Erythroblast (primary cell): ENCODE results near the gene RELN.

Source experiments
- GATA1 ChIP-seq: IDR thresholded peaks from 2 replicates; pipeline ENCODE4 v1.6.1; 2011; ENCODE audit warnings: low read depth, mild to moderate bottlenecking, control low read depth, low read length, moderate library complexity
- POLR2A ChIP-seq: IDR thresholded peaks from 2 replicates; pipeline ENCODE4 v1.6.1; 2011; ENCODE audit warnings: mild to moderate bottlenecking, low read length

DNA sequence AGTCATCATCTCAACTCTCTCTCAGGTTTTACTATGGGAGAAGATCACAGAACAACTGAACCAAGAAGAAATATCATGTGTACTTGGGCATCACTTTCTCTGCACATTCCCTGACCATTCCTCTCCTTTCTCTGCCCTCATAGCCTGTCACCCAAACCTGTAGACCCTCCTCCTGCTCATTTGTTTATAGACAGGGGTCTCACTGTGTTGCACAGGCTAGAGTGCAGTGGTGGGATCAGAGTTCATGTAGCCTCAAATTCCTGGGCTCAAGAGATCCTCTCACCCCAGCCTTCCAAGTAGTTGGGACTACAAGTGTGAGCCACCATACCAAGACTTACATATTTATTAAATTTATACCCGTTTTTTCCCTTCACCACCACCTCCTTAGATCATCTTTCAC is 282.7 kb downstream of the RELN start:
- no peak for TF ChIP-seq POLR2A
- TF ChIP-seq GATA1: no peak
